Hepatocyte (in vitro differentiated cells): ENCODE data around the gene EPHA8. TPM values are rescaled to one million over a fixed set of nuclear protein-coding genes. Genes with fewer than 3 reads are reported as not detected.

Source experiments
- DNase-seq: peaks from one replicate; pipeline ENCODE4 v3.0.0-alpha.2; 2016; ENCODE audit warnings: low spot score
- H2AFZ ChIP-seq: fragments of 200-600 bp; sonication (generic); 2 replicates; pipeline ENCODE4 v1.6.0; 2016; ENCODE audit warnings: antibody characterized with exemption, mild to moderate bottlenecking
- H3K27ac ChIP-seq: fragments of 200-600 bp; sonication (generic); 2 replicates; pipeline ENCODE4 v1.5.1; 2016; ENCODE audit warnings: mild to moderate bottlenecking
- H3K27me3 ChIP-seq: fragments of 200-600 bp; sonication (generic); 2 replicates; pipeline ENCODE4 v1.6.1; 2016
- H3K36me3 ChIP-seq: fragments of 200-600 bp; sonication (generic); replicated peaks from 2 replicates; pipeline ENCODE4 v1.5.1; 2016; ENCODE audit warnings: low read depth; ENCODE audit not compliant: insufficient read depth
- H3K4me1 ChIP-seq: fragments of 200-600 bp; sonication (generic); 2 replicates; pipeline ENCODE4 v1.5.1; 2016; ENCODE audit warnings: mild to moderate bottlenecking, moderate library complexity; ENCODE audit not compliant: insufficient read depth
- H3K4me2 ChIP-seq: fragments of 200-600 bp; sonication (generic); 2 replicates; pipeline ENCODE4 v1.6.0; 2016
- H3K4me3 ChIP-seq: fragments of 200-600 bp; sonication (generic); 2 replicates; pipeline ENCODE4 v1.5.1; 2016; ENCODE audit warnings: mild to moderate bottlenecking
- H3K79me2 ChIP-seq: fragments of 200-600 bp; sonication (generic); 2 replicates; pipeline ENCODE4 v1.6.0; 2017; ENCODE audit warnings: mild to moderate bottlenecking
- H3K9me2 ChIP-seq: fragments of 200-600 bp; sonication (generic); replicated peaks from 2 replicates; pipeline ENCODE4 v1.6.0; 2017; ENCODE audit warnings: mild to moderate bottlenecking; ENCODE audit not compliant: insufficient read depth
- H3K9me3 ChIP-seq: fragments of 200-600 bp; sonication (generic); 2 replicates; pipeline ENCODE4 v1.5.1; 2016; ENCODE audit warnings: low read depth, mild to moderate bottlenecking
- H4K20me1 ChIP-seq: fragments of 200-600 bp; sonication (generic); 2 replicates; pipeline ENCODE4 v1.6.0; 2016; ENCODE audit warnings: mild to moderate bottlenecking; ENCODE audit not compliant: insufficient read depth, poor library complexity, severe bottlenecking
- CTCF ChIP-seq: fragments of 200-600 bp; sonication (generic); IDR thresholded peaks from 2 replicates; pipeline ENCODE4 v1.5.1; 2016; ENCODE audit warnings: antibody characterized with exemption, mild to moderate bottlenecking; ENCODE audit not compliant: poor library complexity
- EZH2 ChIP-seq: fragments of 200-600 bp; sonication (generic); IDR thresholded peaks from 2 replicates; pipeline ENCODE4 v1.6.1; 2016; ENCODE audit warnings: antibody characterized with exemption, mild to moderate bottlenecking, borderline replicate concordance
- EZH2phosphoT487 ChIP-seq: fragments of 200-600 bp; sonication (generic); IDR thresholded peaks from one replicate; pipeline ENCODE4 v1.6.1; 2018; ENCODE audit warnings: antibody characterized with exemption, mild to moderate bottlenecking, low read depth, moderate library complexity; ENCODE audit not compliant: unreplicated experiment, severe bottlenecking
- WGBS: methylation state at CpG from one replicate; pipeline ENCODE4 v1.1.6; 2016; ENCODE audit warnings: low lambda C conversion rate; ENCODE audit errors: missing lambda C conversion rate; 5-methylcytosine and 5-hydroxymethylcytosine counted together
- polyA plus RNA-seq: library from polyadenylated mRNA; unstranded; fragments of >200 nt; fragmentation: Nextera tagmentation; extraction: Ambion mirVana; gene quantifications from 2 replicates; pipeline ENCODE4 v1.2.1, GENCODE V29; 2016
- total RNA-seq: library from RNA; depleted of rRNA; stranded (reverse); fragments of >200 nt; gene quantifications from 2 replicates; pipeline ENCODE4 v1.2.3, GENCODE V29; 2014

Gene EPHA8
- total and polyA plus RNA-seq, 2 experiments from 2014 or later, result not detected

- 90% methylated on average over 27 of the region's 39 CpGs for WGBS
- no peaks in the 10 kb centered on the region for H3K4me1 ChIP-seq
These were observed 37.7 kb downstream of the EPHA8 start for GRCh38 chr1:22600817-22601605.

GRCh38 chr1:22601610-22602009 lies 38.3 kb downstream of the EPHA8 start:
- peaks cover 41% of the 10 kb centered on the region for H3K27me3 ChIP-seq

More at GRCh38 chr1:22600817-22601605, 37.7 kb downstream of the EPHA8 start:
- no peak overlapping the region for H3K4me2 ChIP-seq
- H2AFZ ChIP-seq, result no peak overlapping the region
- no peaks in the 10 kb centered on the region for H3K36me3 ChIP-seq
- no peak for TF ChIP-seq EZH2
- no peak for TF ChIP-seq EZH2phosphoT487
- no peak for TF ChIP-seq CTCF
- no peak overlapping the region for H3K27ac ChIP-seq
- no peaks in the 10 kb centered on the region for H3K9me2 ChIP-seq
- DNase-seq, result no peak
- H3K9me3 ChIP-seq, result no peaks in the 10 kb centered on the region
- no peak overlapping the region for H3K4me3 ChIP-seq
- peaks cover 36% of the 10 kb centered on the region for H3K27me3 ChIP-seq
- H4K20me1 ChIP-seq, result no peaks in the 10 kb centered on the region
- H3K79me2 ChIP-seq, result no peaks in the 10 kb centered on the region

GRCh38 chr1:22602060-22602740 lies 38.9 kb downstream of the EPHA8 start:
- no peak overlapping the region for H3K4me2 ChIP-seq
- no peak overlapping the region for H2AFZ ChIP-seq
- H3K4me1 ChIP-seq, result no peaks in the 10 kb centered on the region
- TF ChIP-seq CTCF (no peak), EZH2 (no peak), EZH2phosphoT487 (no peak)
- H3K36me3 ChIP-seq, result no peaks in the 10 kb centered on the region
- no peak overlapping the region for H3K4me3 ChIP-seq
- H3K79me2 ChIP-seq, result no peaks in the 10 kb centered on the region
- H3K27me3 ChIP-seq, result peaks cover 45% of the 10 kb centered on the region
- no peaks in the 10 kb centered on the region for H4K20me1 ChIP-seq
- H3K27ac ChIP-seq, result no peak overlapping the region
- H3K9me3 ChIP-seq, result no peaks in the 10 kb centered on the region
- no peaks in the 10 kb centered on the region for H3K9me2 ChIP-seq
- no peak for DNase-seq
- 88% methylated on average over 18 of the region's 18 CpGs for whole genome bisulfite sequencing

More at GRCh38 chr1:22601610-22602009, 38.3 kb downstream of the EPHA8 start:
- Histone ChIP-seq H3K4me1 (no peaks in the 10 kb centered on the region), H3K27ac (no peak overlapping the region), H3K4me2 (no peak overlapping the region), H3K9me3 (no peaks in the 10 kb centered on the region), H3K36me3 (no peaks in the 10 kb centered on the region), H3K4me3 (no peak overlapping the region), H4K20me1 (no peaks in the 10 kb centered on the region), H3K79me2 (no peaks in the 10 kb centered on the region), H2AFZ (no peak overlapping the region), H3K9me2 (no peaks in the 10 kb centered on the region)
- no peak for TF ChIP-seq EZH2phosphoT487
- no peak for TF ChIP-seq EZH2
- no peak for TF ChIP-seq CTCF
- no peak for DNase-seq
- WGBS, result 94% methylated on average over 12 of the region's 12 CpGs
